Neural progenitor cell (in vitro differentiated cells): Measurements from ENCODE around the gene CPEB2. TPM values are rescaled to one million over a fixed set of nuclear protein-coding genes. Genes with fewer than 3 reads are reported as not detected.

ENCODE experiments used
- DNase-seq: peaks from one replicate; pipeline ENCODE4 v3.0.0-alpha.2; 2016; ENCODE audit warnings: low spot score
- H2AFZ ChIP-seq: fragments of 200-600 bp; sonication (generic); replicated peaks from 2 replicates; pipeline ENCODE4 v1.6.1; 2016; ENCODE audit warnings: antibody characterized with exemption
- H3F3A ChIP-seq: fragments of 200-600 bp; sonication (generic); 2 replicates; pipeline ENCODE4 v1.6.1; 2016; ENCODE audit warnings: antibody characterized with exemption, low read depth
- H3K27ac ChIP-seq: fragments of 200-600 bp; sonication (generic); 2 replicates; pipeline ENCODE4 v1.5.1; 2016; ENCODE audit warnings: mild to moderate bottlenecking
- H3K27me3 ChIP-seq: fragments of 200-600 bp; sonication (generic); 2 replicates; pipeline ENCODE4 v1.6.1; 2016; ENCODE audit warnings: mild to moderate bottlenecking, moderate library complexity
- H3K36me3 ChIP-seq: fragments of 200-600 bp; sonication (generic); 2 replicates; pipeline ENCODE4 v1.5.1; 2016
- H3K4me1 ChIP-seq: fragments of 200-600 bp; sonication (generic); 2 replicates; pipeline ENCODE4 v1.6.1; 2016; ENCODE audit warnings: mixed run types
- H3K4me2 ChIP-seq: fragments of 200-600 bp; sonication (generic); 2 replicates; pipeline ENCODE4 v1.6.1; 2016
- H3K4me3 ChIP-seq: fragments of 200-600 bp; sonication (generic); 2 replicates; pipeline ENCODE4 v1.5.1; 2016
- H3K79me2 ChIP-seq: fragments of 200-600 bp; sonication (generic); 2 replicates; pipeline ENCODE4 v1.6.1; 2016; ENCODE audit warnings: low read depth
- H3K9ac ChIP-seq: fragments of 200-600 bp; sonication (generic); 2 replicates; pipeline ENCODE4 v1.6.1; 2016
- H3K9me3 ChIP-seq: fragments of 200-600 bp; sonication (generic); 2 replicates; pipeline ENCODE4 v1.5.1; 2016; ENCODE audit warnings: low read depth
- H4K20me1 ChIP-seq: fragments of 200-600 bp; sonication (generic); 2 replicates; pipeline ENCODE4 v1.6.1; 2016; ENCODE audit warnings: low read depth
- H3K27ac Mint-ChIP-seq: 3 replicates; pipeline ENCODE4 v1.8.0; 2021; ENCODE audit warnings: mixed read lengths
- H3K27me3 Mint-ChIP-seq: 2 replicates; pipeline ENCODE4 v1.8.0; 2022; ENCODE audit warnings: low read depth, mild to moderate bottlenecking, inconsistent platforms, moderate library complexity, mixed read lengths; ENCODE audit not compliant: insufficient read depth
- H3K36me3 Mint-ChIP-seq: 3 replicates; pipeline ENCODE4 v1.8.0; 2021; ENCODE audit warnings: mixed read lengths
- H3K4me1 Mint-ChIP-seq: 3 replicates; pipeline ENCODE4 v1.8.0; 2021; ENCODE audit warnings: mixed read lengths
- H3K4me3 Mint-ChIP-seq: 3 replicates; pipeline ENCODE4 v1.8.0; 2021; ENCODE audit warnings: mild to moderate bottlenecking, moderate library complexity, mixed read lengths
- H3K9me3 Mint-ChIP-seq: 3 replicates; pipeline ENCODE4 v1.8.0; 2020; ENCODE audit warnings: mixed read lengths
- CTCF ChIP-seq: fragments of 200-600 bp; sonication (generic); IDR thresholded peaks from 2 replicates; pipeline ENCODE4 v1.5.1; 2017; ENCODE audit warnings: antibody characterized with exemption, mild to moderate bottlenecking
- EZH2 ChIP-seq: fragments of 200-600 bp; sonication (generic); IDR thresholded peaks from 2 replicates; pipeline ENCODE4 v1.6.1; 2017; ENCODE audit warnings: antibody characterized with exemption, mild to moderate bottlenecking, moderate library complexity
- EZH2phosphoT487 ChIP-seq: fragments of 200-600 bp; sonication (generic); IDR thresholded peaks from 2 replicates; pipeline ENCODE4 v1.6.1; 2017; ENCODE audit warnings: antibody characterized with exemption
- total RNA-seq: library from RNA; depleted of rRNA; stranded (reverse); fragments of >200 nt; gene quantifications from 2 replicates; pipeline ENCODE4 v1.2.3, GENCODE V29; 2015; ENCODE audit warnings: low replicate concordance

CPEB2 gene
- total RNA-seq, 1 donor from 2014 or later: 1.9 TPM

GRCh38 chr4:15015170-15015569 is 12.9 kb downstream of the CPEB2 start:
- TF ChIP-seq EZH2 (no peak), CTCF (no peak)
- Histone ChIP-seq H4K20me1 (no peaks in the 10 kb centered on the region), H3K27ac (no peak overlapping the region), H3K4me1 (peaks cover 4% of the 10 kb centered on the region), H3K4me3 (no peak overlapping the region), H3K9ac (no peak overlapping the region), H3F3A (no peaks in the 10 kb centered on the region), H3K79me2 (no peaks in the 10 kb centered on the region), H2AFZ (no peak overlapping the region), H3K27me3 (no peaks in the 10 kb centered on the region), H3K36me3 (no peaks in the 10 kb centered on the region), H3K9me3 (no peaks in the 10 kb centered on the region), H3K4me2 (no peak overlapping the region)
- H3K9me3 Mint-ChIP-seq: no peaks in the 10 kb centered on the region
- H3K27me3 Mint-ChIP-seq: no peaks in the 10 kb centered on the region
- no peak overlapping the region for H3K4me3 Mint-ChIP-seq
- no peaks in the 10 kb centered on the region for H3K4me1 Mint-ChIP-seq
- H3K27ac Mint-ChIP-seq: no peak overlapping the region
- H3K36me3 Mint-ChIP-seq: no peaks in the 10 kb centered on the region
- DNase-seq: no peak

GRCh38 chr4:15018361-15018760 is 16.1 kb downstream of the CPEB2 start:
- no peaks in the 10 kb centered on the region for H3K4me1 ChIP-seq
- Mint-ChIP-seq H3K27ac (no peak overlapping the region), H3K4me3 (no peak overlapping the region), H3K36me3 (no peaks in the 10 kb centered on the region), H3K9me3 (no peaks in the 10 kb centered on the region), H3K27me3 (no peaks in the 10 kb centered on the region), H3K4me1 (no peaks in the 10 kb centered on the region)
- H3K36me3 ChIP-seq: no peaks in the 10 kb centered on the region
- H3K27me3 ChIP-seq: no peaks in the 10 kb centered on the region
- H3K79me2 ChIP-seq: no peaks in the 10 kb centered on the region
- no peak for TF ChIP-seq EZH2phosphoT487
- H3K27ac ChIP-seq: no peak overlapping the region
- no peak overlapping the region for H3K9ac ChIP-seq
- H4K20me1 ChIP-seq: no peaks in the 10 kb centered on the region
- DNase-seq: no peak
- H2AFZ ChIP-seq: no peak overlapping the region
- no peak overlapping the region for H3K4me3 ChIP-seq
- no peaks in the 10 kb centered on the region for H3F3A ChIP-seq
- no peak overlapping the region for H3K4me2 ChIP-seq
- no peaks in the 10 kb centered on the region for H3K9me3 ChIP-seq

- no peaks in the 10 kb centered on the region for H4K20me1 ChIP-seq
- H3K27ac ChIP-seq: no peak overlapping the region
- H3K9ac ChIP-seq: no peak overlapping the region
- H3K4me2 ChIP-seq: no peak overlapping the region
- H3K4me3 Mint-ChIP-seq: no peak overlapping the region
- TF ChIP-seq CTCF: no peak
- no peak for TF ChIP-seq EZH2phosphoT487
- no peak for TF ChIP-seq EZH2
- no peak overlapping the region for H2AFZ ChIP-seq
- H3K27me3 Mint-ChIP-seq: no peaks in the 10 kb centered on the region
- H3K79me2 ChIP-seq: no peaks in the 10 kb centered on the region
- H3K27me3 ChIP-seq: no peaks in the 10 kb centered on the region
- no peak overlapping the region for H3K4me3 ChIP-seq
- H3K27ac Mint-ChIP-seq: no peak overlapping the region
- no peaks in the 10 kb centered on the region for H3K36me3 ChIP-seq
- peaks cover 2% of the 10 kb centered on the region for H3K36me3 Mint-ChIP-seq
- no peaks in the 10 kb centered on the region for H3K4me1 Mint-ChIP-seq
- H3K4me1 ChIP-seq: no peaks in the 10 kb centered on the region
- no peaks in the 10 kb centered on the region for H3F3A ChIP-seq
- no peak for DNase-seq
- H3K9me3 Mint-ChIP-seq: no peaks in the 10 kb centered on the region
- H3K9me3 ChIP-seq: no peaks in the 10 kb centered on the region
Measured at GRCh38 chr4:15020502-15021286, 18.4 kb downstream of the CPEB2 start.

GRCh38 chr4:15021311-15021710 is 19.0 kb downstream of the CPEB2 start:
- no peak overlapping the region for H3K27ac ChIP-seq

More at GRCh38 chr4:15021311-15021710, 19.0 kb downstream of the CPEB2 start:
- no peaks in the 10 kb centered on the region for H3K36me3 ChIP-seq
- no peaks in the 10 kb centered on the region for H3K79me2 ChIP-seq
- H3K9ac ChIP-seq: no peak overlapping the region
- Mint-ChIP-seq H3K27me3 (no peaks in the 10 kb centered on the region), H3K9me3 (no peaks in the 10 kb centered on the region), H3K4me3 (no peak overlapping the region), H3K36me3 (peaks cover 2% of the 10 kb centered on the region), H3K27ac (no peak overlapping the region), H3K4me1 (no peaks in the 10 kb centered on the region)
- H3F3A ChIP-seq: no peaks in the 10 kb centered on the region
- H4K20me1 ChIP-seq: no peaks in the 10 kb centered on the region
- no peak overlapping the region for H2AFZ ChIP-seq
- no peaks in the 10 kb centered on the region for H3K9me3 ChIP-seq
- H3K27me3 ChIP-seq: no peaks in the 10 kb centered on the region
- H3K4me3 ChIP-seq: no peak overlapping the region
- TF ChIP-seq EZH2phosphoT487 (no peak), EZH2 (no peak), CTCF (no peak)
- no peak for DNase-seq
- H3K4me1 ChIP-seq: no peaks in the 10 kb centered on the region
- no peak overlapping the region for H3K4me2 ChIP-seq
